GM18507 (cell line): ENCODE measurements around the gene SET.

ENCODE experiments used
- DNase-seq: peaks from one replicate; pipeline ENCODE4 v3.0.0; 2011; ENCODE audit warnings: low read depth; ENCODE audit not compliant: insufficient read length; ENCODE audit errors: extremely low spot score
- FAIRE-seq: peaks from 2 replicates; lab custom pipeline; 2011; peaks lifted over from hg19 to GRCh38; lab: Jason Lieb, UNC

SET gene

DNA sequence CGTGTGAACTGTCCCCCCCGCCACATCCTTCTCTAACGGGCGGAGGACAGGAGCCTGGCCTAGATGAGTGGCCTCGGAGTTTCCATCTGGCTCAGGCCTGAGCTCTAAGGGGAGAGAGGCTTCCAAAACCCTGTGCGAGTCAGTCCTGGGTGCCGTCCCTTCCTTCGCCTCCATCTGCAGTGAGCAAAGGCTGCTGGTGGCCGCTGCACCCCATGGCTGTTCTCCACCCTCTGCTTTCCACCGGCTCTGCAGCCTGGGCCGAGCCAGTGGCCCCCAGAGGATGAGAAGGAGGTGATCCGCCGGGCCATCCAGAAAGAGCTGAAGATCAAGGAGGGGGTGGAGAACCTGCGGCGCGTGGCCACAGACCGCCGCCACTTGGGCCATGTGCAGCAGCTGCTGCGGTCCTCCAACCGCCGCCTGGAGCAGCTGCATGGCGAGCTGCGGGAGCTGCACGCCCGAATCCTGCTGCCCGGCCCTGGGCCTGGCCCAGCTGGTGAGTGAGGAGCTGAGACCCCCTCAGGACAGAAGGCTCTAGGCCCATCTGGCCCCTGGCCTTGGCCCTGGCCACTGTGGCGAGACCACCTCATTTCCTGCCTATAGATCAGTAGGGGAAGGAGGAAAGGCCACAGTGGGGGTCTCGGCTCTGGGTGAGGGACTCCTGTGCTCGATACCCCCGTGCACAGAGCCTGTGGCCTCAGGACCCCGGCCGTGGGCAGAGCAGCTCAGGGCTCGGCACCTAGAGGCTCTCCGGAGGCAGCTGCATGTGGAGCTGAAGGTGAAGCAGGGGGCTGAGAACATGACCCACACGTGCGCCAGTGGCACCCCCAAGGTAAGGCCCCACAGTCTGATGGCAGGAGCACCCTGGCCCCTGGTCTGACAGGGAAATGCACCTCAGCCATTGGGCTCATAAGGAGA, 16.3 kb downstream of the SET start:
- no peak for FAIRE-seq
- DNase-seq: no peak

DNA sequence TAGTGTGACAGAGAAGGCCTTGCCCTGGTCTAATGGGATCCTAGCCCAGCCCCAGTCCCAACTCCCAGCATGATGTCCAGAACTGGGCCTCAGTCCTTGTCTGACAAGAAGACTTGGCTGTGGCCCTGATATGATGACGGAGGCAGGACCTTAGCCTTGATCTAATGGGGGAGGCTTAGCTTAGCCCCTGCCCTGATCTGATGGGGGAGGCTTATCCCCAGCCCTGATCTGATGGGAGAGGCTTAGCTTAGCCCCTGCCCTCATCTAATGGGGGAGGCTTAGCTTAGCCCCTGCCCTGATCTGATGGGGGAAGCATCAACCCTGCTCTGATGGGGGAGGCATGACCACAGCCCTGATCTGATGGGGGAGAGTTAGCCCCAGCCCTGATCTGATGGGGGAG, 17.0 kb downstream of the SET start:
- no peak for DNase-seq
- FAIRE-seq: no peak

DNA sequence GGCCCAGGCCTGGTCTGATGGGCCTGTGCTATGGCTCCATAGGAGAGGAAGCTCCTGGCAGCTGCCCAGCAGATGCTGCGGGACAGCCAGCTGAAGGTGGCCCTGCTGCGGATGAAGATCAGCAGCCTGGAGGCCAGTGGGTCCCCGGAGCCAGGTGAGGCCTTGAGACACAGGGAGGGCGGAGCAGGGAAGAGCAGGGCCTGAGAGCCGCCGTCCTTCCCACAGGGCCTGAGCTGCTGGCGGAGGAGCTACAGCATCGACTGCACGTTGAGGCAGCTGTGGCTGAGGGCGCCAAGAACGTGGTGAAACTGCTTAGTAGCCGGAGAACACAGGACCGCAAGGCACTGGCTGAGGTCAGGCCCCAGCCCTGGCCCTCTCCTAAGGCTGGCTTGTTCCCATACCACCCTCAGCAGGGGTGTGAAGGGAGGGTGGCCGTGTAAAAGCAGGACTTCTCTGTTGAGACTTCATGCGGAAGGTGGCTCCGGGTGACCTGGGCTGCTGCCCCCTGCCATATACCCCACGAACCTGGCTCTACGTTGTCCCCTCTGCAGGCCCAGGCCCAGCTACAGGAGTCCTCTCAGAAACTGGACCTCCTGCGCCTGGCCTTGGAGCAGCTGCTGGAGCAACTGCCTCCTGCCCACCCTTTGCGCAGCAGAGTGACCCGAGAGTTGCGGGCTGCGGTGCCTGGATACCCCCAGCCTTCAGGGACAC, 17.8 kb downstream of the SET start:
- DNase-seq: no peak
- FAIRE-seq: no peak

GRCh38 chr9:128707446-128707845, 18.4 kb downstream of the SET start:
- DNase-seq (no peak), FAIRE-seq (no peak)

- DNase-seq (no peak), FAIRE-seq (no peak)
These were observed 23.7 kb downstream of the SET start for GRCh38 chr9:128712451-128713410.

GRCh38 chr9:128713411-128713780, 24.4 kb downstream of the SET start:
- no peak for FAIRE-seq
- no peak for DNase-seq

GRCh38 chr9:128713941-128714573, 25.0 kb downstream of the SET start:
- FAIRE-seq (no peak), DNase-seq (no peak)

DNA sequence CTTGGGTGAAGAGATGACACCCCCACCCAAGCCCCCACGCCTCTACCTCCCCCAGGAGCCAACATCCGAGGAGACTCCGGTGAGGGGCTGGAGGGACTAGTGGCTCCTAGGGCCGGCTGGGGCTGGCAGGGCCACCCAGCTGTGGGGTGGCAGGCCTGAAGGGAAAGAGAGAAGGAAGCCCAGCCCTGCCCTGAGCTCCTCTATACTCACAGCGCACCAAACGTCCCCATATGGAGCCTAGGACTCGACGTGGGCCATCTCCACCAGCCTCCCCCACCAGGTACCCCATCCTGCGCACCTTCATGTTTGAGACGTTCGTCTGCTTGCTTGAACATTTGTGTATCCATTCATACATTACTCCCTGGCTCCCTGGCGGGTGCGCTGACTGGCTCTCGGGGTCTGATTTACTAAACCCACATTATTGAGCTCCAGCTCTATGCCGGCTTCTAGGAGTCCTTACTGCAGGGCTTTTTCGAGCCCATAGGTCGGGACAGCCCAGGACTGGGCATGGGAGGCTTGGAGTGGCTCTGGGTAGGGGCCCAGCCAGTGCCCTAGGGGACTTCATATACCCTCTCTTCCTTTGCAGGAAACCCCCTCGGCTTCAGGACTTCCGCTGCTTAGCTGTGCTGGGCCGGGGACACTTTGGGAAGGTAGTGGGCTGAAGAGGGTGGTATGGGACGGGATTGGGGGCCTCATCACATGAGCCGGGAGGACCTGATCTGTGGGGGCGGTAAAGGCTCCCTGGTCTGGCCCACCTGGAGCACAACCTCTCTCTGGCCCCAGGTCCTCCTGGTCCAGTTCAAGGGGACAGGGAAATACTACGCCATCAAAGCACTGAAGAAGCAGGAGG, 25.8 kb downstream of the SET start:
- FAIRE-seq (no peak), DNase-seq (no peak)

GRCh38 chr9:128715436-128715750, 26.4 kb downstream of the SET start:
- FAIRE-seq: no peak
- DNase-seq: no peak

GRCh38 chr9:128716581-128717254, 27.7 kb downstream of the SET start:
- DNase-seq (no peak), FAIRE-seq (no peak)

DNA sequence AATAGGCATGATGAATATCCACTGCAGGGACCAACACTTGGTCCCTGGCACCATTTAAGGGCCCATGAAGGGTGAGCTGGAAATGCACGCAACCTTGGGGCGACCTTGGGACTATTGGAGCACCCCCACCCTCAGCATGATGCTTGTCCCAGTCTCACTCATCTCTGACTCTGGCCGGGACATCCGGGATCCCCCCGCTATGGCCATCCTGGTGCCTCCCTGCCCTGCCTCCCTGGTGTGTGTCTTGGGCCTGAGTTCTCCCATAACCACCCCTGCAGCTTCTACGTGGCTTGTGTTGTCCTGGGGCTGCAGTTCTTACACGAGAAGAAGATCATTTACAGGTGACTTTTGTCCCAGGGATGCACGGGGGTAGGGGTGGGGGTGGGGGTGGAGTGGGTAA, 29.0 kb downstream of the SET start:
- no peak for FAIRE-seq

DNA sequence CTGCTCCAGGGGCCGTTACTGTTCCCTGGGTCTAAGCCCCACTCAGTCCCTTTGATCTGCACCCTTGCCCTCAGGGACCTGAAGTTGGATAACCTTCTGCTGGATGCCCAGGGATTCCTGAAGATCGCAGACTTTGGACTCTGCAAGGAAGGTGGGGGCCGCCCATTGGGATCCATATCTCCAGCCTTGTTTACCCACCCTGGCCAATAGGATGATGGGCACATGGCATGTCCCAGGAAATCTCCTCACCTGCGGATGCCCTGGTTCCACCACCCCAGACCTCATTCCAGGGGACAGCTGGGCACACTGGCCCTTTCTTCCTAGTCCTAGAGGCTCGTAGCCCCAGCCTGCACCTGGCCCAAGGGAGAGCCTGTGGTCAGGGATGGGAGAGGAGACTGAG, 29.5 kb downstream of the SET start:
- FAIRE-seq: no peak
- no peak for DNase-seq

More for the DNA sequence above, 29.0 kb downstream of the SET start:
- DNase-seq: no peak

DNA sequence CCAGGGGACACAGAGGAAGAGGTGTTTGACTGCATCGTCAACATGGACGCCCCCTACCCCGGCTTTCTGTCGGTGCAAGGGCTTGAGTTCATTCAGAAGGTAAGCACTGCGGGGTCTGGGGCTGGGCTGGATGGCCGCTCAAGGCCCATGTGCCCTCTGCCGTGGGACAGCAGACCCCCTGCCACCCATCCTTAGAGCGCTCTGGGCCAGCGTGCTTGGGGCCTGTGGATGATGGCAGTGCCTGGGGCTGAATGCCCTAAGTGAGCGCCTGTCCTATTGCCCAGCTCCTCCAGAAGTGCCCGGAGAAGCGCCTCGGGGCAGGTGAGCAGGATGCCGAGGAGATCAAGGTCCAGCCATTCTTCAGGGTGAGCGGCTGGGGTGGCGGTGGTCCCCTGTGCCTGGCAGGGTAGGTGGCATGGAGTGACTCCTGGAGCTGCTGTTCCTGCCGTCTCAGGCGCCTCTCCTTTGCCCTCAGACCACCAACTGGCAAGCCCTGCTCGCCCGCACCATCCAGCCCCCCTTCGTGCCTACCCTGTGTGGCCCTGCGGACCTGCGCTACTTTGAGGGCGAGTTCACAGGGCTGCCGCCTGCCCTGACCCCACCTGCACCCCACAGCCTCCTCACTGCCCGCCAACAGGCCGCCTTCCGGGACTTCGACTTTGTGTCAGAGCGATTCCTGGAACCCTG, 31.0 kb downstream of the SET start:
- DNase-seq (no peak), FAIRE-seq (no peak)

DNA sequence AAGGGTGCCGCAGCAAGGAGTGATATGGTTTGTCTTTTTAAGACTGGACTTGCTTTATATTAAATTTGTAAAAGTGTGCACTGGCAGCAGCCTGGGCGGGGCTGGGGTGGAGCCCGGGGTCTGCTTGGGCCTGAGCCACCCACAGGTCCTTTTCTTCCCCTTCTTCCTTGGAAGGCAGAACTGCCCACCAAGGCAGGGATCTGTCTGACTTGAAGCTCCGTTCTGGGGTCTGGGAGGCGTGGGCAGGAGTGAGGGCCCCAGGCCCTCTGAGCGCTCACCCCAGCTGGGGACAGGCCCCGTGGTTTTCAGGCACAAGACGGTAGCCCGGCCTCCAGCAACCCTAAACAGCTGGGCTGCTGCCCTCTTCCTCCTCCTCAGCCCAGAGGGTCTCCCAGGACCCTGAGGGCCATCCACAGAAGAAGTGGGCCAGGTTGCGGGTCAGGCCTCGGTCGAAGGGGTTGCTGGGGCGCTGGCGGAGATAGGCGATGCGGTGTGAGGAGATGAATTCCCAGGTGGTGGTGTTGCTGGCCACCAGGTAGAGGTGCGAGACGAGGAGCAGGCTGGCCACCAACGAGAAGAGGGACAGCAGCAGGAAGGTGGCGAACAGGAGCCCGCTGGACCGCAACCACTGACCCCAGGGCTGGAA, 31.9 kb downstream of the SET start:
- DNase-seq (no peak), FAIRE-seq (no peak)

- no peak for FAIRE-seq
- DNase-seq: no peak
These were observed 32.5 kb downstream of the SET start for GRCh38 chr9:128721487-128722010.

DNA sequence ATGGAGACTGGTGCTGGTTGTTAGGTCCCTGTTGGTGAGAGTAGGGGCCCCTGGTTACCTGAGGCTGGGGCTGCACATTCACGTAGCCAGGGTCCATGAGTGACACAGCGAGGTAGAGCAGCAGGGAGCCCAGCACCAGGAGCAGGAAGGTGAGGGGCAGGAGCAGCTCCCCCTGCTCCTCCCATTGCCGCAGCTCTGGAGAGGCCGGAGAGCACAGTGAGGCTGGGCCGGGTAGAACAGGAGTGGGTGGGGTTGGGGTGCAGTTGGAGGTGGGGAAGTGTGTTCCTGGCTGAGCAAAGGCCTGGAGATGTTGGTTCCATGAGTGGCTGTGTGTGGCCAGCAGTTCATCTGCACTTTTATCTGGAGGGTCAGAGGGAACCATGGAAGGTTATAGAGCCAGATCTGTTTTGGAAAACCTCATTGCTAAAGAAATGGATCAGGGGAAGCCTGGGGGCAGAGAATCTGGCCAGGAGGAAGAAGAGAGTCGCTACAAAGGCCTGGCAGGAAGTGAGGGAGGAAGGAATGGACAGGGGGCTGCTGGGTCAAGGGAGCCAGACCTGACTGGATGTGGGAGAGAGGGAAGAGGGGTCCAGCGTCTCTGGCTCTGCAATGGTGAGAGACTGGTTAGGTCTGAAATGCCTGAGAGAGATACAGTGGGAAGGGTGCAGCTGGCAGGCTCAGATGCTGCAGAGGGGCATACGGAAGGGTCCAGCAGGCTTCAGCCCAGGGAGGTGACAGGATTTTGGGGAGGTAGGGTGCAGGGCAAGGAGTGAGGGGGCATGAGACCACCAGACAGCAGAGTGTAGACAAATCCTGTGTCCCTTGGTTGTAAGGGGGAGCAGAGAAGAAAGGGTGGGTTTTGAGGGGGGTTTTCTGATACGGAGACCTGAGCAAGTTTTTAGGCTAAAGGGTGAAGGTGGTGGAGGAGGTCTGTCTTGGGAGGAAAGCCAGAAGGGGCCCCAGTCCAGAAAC, 33.6 kb downstream of the SET start:
- DNase-seq (no peak), FAIRE-seq (no peak)
